UCSD-AML1 (cell line): ENCODE measurements around the gene CBFA2T2.
A peak's percentile ranks its signal among the peaks of the same experiment; 100 is the strongest.

Experiments
- DNase-seq: peaks from one replicate; lab custom pipeline; 2025; ENCODE audit not compliant: unreplicated experiment; lab: John Stamatoyannopoulos, UW

CBFA2T2 gene

GRCh38 chr20:33676121-33676520, 186.2 kb downstream of the CBFA2T2 start:
- no peak for DNase-seq

GRCh38 chr20:33676652-33677645, 187.1 kb downstream of the CBFA2T2 start:
- no peak for DNase-seq

DNA sequence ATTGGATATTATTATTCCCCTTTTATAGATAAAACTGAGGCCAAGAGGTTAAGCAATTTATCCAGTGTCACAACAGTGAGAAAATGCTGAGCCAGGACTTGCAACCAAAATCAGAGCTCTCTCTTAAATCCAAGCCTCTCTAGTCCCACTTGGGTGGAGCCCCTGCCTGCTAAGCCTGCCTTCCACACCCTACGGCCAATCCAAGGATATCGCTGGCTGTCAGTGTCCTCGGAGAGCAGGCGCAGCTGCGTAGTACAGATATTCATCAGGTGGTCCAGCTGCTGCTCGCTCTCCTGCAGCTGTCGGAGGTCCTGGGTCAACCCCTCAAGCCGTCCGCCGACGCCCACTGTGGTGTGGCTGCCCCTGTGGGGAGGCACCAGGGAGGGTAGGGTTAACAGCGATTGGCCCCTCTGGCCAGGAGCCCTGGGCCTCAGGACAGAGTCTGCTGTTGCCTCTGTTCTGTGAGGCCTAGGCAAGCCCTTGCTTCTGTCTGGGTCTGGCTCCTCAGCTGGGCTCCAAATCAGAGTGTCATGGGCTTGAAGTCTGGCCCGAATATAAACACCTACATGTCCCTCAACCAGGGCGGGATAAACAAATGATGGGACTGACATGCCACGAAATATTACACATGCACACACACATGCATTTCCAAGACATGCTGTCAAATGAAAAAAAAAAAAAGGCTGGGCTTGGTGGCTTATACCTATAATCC, 188.3 kb downstream of the CBFA2T2 start:
- no peak for DNase-seq

DNA sequence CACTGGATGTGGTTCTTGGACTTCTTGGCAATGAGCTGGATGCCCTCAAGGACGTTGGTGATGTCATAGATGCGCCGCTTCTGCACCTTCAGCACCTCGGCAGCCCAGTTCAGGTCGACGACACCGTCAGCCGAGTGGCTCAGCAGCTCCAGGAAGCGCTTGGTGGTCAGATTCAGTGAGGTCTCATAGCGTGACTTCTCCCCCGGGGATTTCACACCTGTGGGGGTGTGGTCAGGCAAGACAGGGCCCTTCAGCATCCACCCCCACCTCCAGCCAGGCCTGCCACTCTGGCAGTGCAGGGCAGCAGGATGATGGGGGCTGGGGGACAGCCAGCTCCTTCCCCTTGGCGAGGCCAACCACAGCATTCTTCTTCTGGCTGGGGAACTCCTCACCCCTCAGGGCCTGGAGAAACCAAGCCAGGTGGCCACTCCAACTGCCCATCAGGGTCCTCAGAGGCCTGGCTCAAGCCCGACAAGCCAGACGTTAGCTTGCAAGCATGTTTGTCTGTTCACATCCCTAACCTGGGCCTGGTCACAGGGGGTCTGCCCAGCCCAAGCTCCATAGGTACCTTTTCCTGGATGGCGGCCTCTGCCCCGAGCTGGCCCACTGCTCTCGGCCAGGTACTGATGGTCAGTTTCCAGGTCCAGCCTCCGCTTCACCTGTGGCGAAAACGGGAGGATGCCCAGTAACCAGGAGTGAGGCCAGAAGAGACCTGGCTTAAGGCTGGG, 190.0 kb downstream of the CBFA2T2 start:
- no peak for DNase-seq

DNA sequence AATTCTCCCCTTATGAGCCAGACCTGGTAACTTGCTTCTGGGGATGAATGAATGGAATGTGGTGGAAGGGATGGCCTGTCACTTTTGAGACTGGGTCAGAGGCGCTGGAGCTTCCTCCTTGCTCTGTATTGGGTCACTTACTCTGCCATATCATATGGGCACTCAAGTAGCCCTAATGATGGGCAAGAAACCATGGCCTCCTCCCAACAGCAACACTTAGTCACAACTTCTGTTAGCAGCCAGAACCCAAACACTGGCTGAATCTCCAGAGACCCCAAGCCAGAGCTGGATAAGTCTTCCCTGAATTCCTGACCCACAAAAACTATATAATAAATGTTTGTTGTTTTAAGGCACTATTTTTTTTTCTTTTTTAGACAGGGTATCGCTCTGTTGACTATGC, 190.8 kb downstream of the CBFA2T2 start:
- no peak for DNase-seq

- no peak for DNase-seq
Observed at GRCh38 chr20:33681288-33681687, 191.4 kb downstream of the CBFA2T2 start.

DNA sequence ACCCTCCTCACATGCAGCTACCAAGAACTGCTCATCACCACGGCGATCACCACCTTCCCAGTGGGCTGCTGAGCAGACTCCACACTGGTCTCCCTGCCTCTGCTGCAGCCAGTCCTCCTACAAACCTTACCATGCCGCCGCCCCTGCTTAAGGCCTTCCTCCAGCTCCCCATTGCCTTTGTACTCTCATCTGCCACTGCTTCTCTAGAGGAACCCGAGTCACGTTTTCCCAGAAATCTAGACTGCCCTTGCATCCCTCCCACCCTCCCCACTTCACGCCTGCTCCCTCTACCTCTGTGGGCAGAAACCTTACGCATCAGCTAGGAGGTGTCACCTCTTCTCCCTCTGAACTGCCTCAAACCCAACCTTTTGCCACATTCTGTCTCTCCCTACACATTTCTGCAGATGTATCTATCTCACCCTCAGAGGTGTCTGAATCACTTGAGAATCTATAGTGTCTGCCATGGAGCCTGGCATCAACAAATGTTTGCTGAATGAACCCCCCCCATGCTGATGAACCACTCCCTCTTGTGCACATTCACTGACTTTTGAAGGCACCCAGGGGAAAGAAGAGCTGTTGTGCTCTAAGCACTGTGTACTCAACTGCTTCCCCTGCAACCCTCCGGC, 191.9 kb downstream of the CBFA2T2 start:
- DNase-seq, result no peak

- DNase-seq, result no peak
Observed at GRCh38 chr20:33684533-33685327, 194.8 kb downstream of the CBFA2T2 start.

DNA sequence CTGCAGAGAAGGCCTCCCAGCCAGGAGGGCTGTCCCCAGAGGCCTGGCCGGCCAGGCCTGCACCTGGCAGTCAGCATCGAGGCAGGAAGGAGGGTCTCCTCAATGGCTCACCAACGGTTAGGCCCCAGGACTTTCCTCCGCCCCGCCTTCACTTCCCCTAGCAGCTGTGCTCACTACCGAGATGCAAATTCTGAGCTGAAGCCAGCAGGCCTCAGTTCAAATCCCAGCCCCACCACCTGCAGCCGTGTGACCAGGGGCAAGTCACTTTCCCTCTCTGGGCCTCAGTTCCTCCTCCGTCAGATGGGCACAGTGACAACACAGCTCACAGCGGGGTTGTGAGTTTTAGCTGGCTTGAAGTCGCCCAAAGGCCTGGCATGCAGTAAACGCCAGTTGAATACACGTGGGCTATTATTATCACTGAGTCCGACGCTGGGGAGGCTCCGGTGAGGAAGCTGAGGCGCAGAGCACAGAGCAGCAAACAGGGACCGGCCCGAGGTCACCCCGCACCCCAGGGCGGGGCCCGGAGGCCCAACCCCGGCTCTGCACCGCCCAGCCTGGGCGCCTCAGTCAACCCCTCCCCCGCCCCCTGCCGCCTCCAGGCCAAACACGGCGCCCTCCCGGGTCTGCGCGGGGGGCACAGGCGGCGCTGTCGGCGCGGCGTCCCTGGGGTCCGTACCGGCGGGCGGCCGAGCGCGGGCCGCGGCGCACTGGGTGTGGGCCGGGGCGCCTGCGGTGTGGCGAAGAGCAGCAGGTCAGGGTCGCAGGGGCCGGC, 195.6 kb downstream of the CBFA2T2 start:
- peak; percentile 45 for DNase-seq

GRCh38 chr20:33686100-33686983, 196.4 kb downstream of the CBFA2T2 start, which contains the start of gene E2F1:
Gene E2F1, minus strand, starts transcription at chr20:33686385. Its CDS starts 121 bp downstream, at chr20:33686264.
- peak; percentile 96 for DNase-seq

DNA sequence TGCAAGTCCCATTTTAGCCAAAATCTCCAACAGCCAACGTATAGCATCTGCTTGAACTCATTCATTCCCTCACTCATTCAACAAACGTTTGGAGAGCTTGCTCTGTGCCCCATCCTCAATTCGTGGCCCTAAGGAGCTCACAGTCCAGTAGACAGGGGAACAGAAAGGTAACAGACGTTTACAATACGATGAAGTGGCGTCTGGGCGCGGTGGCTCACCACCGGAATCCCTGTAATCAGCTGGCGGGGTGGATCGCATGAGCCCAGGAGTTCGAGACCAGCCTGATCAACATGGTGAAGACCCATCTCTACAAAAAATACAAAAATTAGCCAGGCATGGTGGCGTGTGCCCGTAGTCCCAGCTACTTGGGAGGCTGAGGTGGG, 197.1 kb downstream of the CBFA2T2 start:
- DNase-seq, result no peak

- peak; percentile 31 for DNase-seq
Observed at GRCh38 chr20:33687370-33687915, 197.5 kb downstream of the CBFA2T2 start.

- no peak for DNase-seq
Observed at GRCh38 chr20:33687993-33688937, 198.4 kb downstream of the CBFA2T2 start.

GRCh38 chr20:33688938-33689424, 199.1 kb downstream of the CBFA2T2 start:
- DNase-seq, result no peak

- DNase-seq, result no peak
Observed at GRCh38 chr20:33689493-33689892, 199.6 kb downstream of the CBFA2T2 start.

DNA sequence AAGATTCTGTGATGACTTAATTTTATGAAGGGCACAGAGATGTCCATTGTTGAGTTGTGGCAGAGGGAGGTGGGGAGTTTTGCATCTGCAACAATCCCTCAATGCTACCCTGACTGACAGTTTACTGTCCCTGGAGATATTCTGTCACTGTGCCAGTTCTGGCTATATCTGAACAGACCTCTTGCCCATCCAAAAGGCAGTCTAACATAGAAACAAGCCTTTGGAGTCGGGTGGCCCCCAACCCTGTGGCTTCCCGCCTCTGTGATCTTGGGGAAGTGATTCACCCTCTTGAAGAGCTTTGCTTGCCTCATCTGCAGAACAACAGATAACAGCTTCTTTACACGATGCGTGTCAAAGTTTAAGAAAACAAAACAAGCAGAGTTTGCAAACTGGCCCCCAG, 200.1 kb downstream of the CBFA2T2 start:
- no peak for DNase-seq

GRCh38 chr20:33693289-33693688, 203.4 kb downstream of the CBFA2T2 start:
- DNase-seq, result no peak
